ENCODE results near the gene CHD2. TPM values are rescaled to one million over a fixed set of nuclear protein-coding genes. Genes with fewer than 3 reads are reported as not detected.

CHD2 gene
- total RNA-seq, 1 donor from 2014 or later: 89.9 TPM

GRCh38 chr15:92962914-92963313 is 62.8 kb downstream of the CHD2 start:
- TF ChIP-seq CTCF (IDR thresholded peaks at IDR 0.05): no peak
- Mint-ChIP-seq H3K4me3 (ENCODE audit: unreplicated experiment) (no peak overlapping the region), H3K27ac (ENCODE audit: unreplicated experiment) (no peak overlapping the region), H3K27me3 (ENCODE audit: unreplicated experiment) (no peaks in the 10 kb centered on the region), H3K9me3 (ENCODE audit: unreplicated experiment) (no peaks in the 10 kb centered on the region), H3K4me1 (ENCODE audit: unreplicated experiment) (peaks cover 13% of the 10 kb centered on the region), H3K36me3 (ENCODE audit: unreplicated experiment) (peaks cover 74% of the 10 kb centered on the region)
- no peak for DNase-seq (ENCODE audit: extremely low spot score, unreplicated experiment)

- Mint-ChIP-seq H3K36me3 (ENCODE audit: unreplicated experiment) (peaks cover 75% of the 10 kb centered on the region), H3K27me3 (ENCODE audit: unreplicated experiment) (no peaks in the 10 kb centered on the region), H3K27ac (ENCODE audit: unreplicated experiment) (peak overlapping the region; percentile 34)
These were observed 63.7 kb downstream of the CHD2 start for GRCh38 chr15:92963794-92964193.

GRCh38 chr15:92968926-92969651 is 69.0 kb downstream of the CHD2 start:
- Mint-ChIP-seq H3K4me3 (ENCODE audit: unreplicated experiment) (no peak overlapping the region), H3K27me3 (ENCODE audit: unreplicated experiment) (no peaks in the 10 kb centered on the region), H3K36me3 (ENCODE audit: unreplicated experiment) (peaks cover 66% of the 10 kb centered on the region), H3K9me3 (ENCODE audit: unreplicated experiment) (no peaks in the 10 kb centered on the region), H3K27ac (ENCODE audit: unreplicated experiment) (peak overlapping the region; percentile 64), H3K4me1 (ENCODE audit: unreplicated experiment) (peaks cover 7% of the 10 kb centered on the region)
- no peak for DNase-seq (ENCODE audit: extremely low spot score, unreplicated experiment)
- TF ChIP-seq CTCF (IDR thresholded peaks at IDR 0.05): peak; percentile 17

More at GRCh38 chr15:92963794-92964193, 63.7 kb downstream of the CHD2 start:
- Mint-ChIP-seq H3K9me3 (ENCODE audit: unreplicated experiment) (no peaks in the 10 kb centered on the region), H3K4me3 (ENCODE audit: unreplicated experiment) (no peak overlapping the region), H3K4me1 (ENCODE audit: unreplicated experiment) (peaks cover 9% of the 10 kb centered on the region)
- DNase-seq (ENCODE audit: extremely low spot score, unreplicated experiment): no peak
- TF ChIP-seq CTCF (IDR thresholded peaks at IDR 0.05): no peak

GRCh38 chr15:92970656-92971055 is 70.5 kb downstream of the CHD2 start:
- Mint-ChIP-seq H3K9me3 (ENCODE audit: unreplicated experiment) (no peaks in the 10 kb centered on the region), H3K27me3 (ENCODE audit: unreplicated experiment) (no peaks in the 10 kb centered on the region), H3K27ac (ENCODE audit: unreplicated experiment) (no peak overlapping the region), H3K4me3 (ENCODE audit: unreplicated experiment) (no peak overlapping the region), H3K4me1 (ENCODE audit: unreplicated experiment) (peaks cover 9% of the 10 kb centered on the region), H3K36me3 (ENCODE audit: unreplicated experiment) (peaks cover 66% of the 10 kb centered on the region)
- no peak for TF ChIP-seq CTCF (IDR thresholded peaks at IDR 0.05)
- no peak for DNase-seq (ENCODE audit: extremely low spot score, unreplicated experiment)

- peaks cover 68% of the 10 kb centered on the region for H3K36me3 Mint-ChIP-seq (ENCODE audit: unreplicated experiment)
- TF ChIP-seq CTCF (IDR thresholded peaks at IDR 0.05): no peak
- H3K27me3 Mint-ChIP-seq (ENCODE audit: unreplicated experiment): no peaks in the 10 kb centered on the region
- no peak overlapping the region for H3K4me3 Mint-ChIP-seq (ENCODE audit: unreplicated experiment)
- H3K9me3 Mint-ChIP-seq (ENCODE audit: unreplicated experiment): no peaks in the 10 kb centered on the region
- H3K4me1 Mint-ChIP-seq (ENCODE audit: unreplicated experiment): peaks cover 11% of the 10 kb centered on the region
- peak overlapping the region; percentile 38 for H3K27ac Mint-ChIP-seq (ENCODE audit: unreplicated experiment)
- DNase-seq (ENCODE audit: extremely low spot score, unreplicated experiment): no peak
These were observed 71.0 kb downstream of the CHD2 start for GRCh38 chr15:92971081-92971480.

Measured in osteocyte (in vitro differentiated cells).